Stimulated activated CD4-positive, alpha-beta T cell treated with anti-CD3 and anti-CD28 coated beads, Interleukin-12 subunit alpha, Interleukin-12 subunit beta, amount 100 ng/mL, for 4 hours (primary cell): ENCODE results near the gene ATG7.

ENCODE experiments used
- DNase-seq: peaks from one replicate; pipeline ENCODE4 v3.0.0-alpha.2; 2020

ATG7 gene

GRCh38 chr3:11271986-11272904 is at the start of gene ATG7:
TSS of gene ATG7 (plus strand) at chr3:11272397. CDS start at chr3:11298696, 26,299 bp downstream.
- peak; percentile 96 for DNase-seq

- DNase-seq = no peak
These were observed 48.2 kb upstream of the ATG7 start for GRCh38 chr3:11224010-11224409.

- no peak for DNase-seq
These were observed 47.3 kb upstream of the ATG7 start for GRCh38 chr3:11224870-11225229.

GRCh38 chr3:11226042-11226370 is 46.2 kb upstream of the ATG7 start:
- no peak for DNase-seq

- no peak for DNase-seq
These were observed 44.2 kb upstream of the ATG7 start for GRCh38 chr3:11228041-11228440.

GRCh38 chr3:11230125-11230524 is 42.1 kb upstream of the ATG7 start:
- DNase-seq = no peak

- no peak for DNase-seq
These were observed 41.4 kb upstream of the ATG7 start for GRCh38 chr3:11230832-11231231.

- DNase-seq = no peak
These were observed 36.8 kb upstream of the ATG7 start for GRCh38 chr3:11235385-11235784.

- DNase-seq = peak; percentile 78
These were observed 35.4 kb upstream of the ATG7 start for GRCh38 chr3:11236588-11237461.

GRCh38 chr3:11238060-11238459 is 34.1 kb upstream of the ATG7 start:
- no peak for DNase-seq

- no peak for DNase-seq
These were observed 33.3 kb upstream of the ATG7 start for GRCh38 chr3:11238880-11239279.

- DNase-seq = no peak
These were observed 32.4 kb upstream of the ATG7 start for GRCh38 chr3:11239796-11240195.

- peak; percentile 8 for DNase-seq
These were observed 31.7 kb upstream of the ATG7 start for GRCh38 chr3:11240496-11240895.

GRCh38 chr3:11244121-11244677 is 28.0 kb upstream of the ATG7 start:
- no peak for DNase-seq

- DNase-seq = no peak
These were observed 26.9 kb upstream of the ATG7 start for GRCh38 chr3:11245276-11245675.

GRCh38 chr3:11245827-11246662 is 26.2 kb upstream of the ATG7 start:
- DNase-seq = no peak

GRCh38 chr3:11246663-11246970 is 25.6 kb upstream of the ATG7 start:
- no peak for DNase-seq

GRCh38 chr3:11247362-11247761 is 24.8 kb upstream of the ATG7 start:
- DNase-seq = no peak

GRCh38 chr3:11248596-11248995 is 23.6 kb upstream of the ATG7 start:
- DNase-seq = no peak

GRCh38 chr3:11250902-11251806 is 21.0 kb upstream of the ATG7 start:
- DNase-seq = no peak

- no peak for DNase-seq
These were observed 20.4 kb upstream of the ATG7 start for GRCh38 chr3:11251807-11252176.

GRCh38 chr3:11254876-11255275 is 17.3 kb upstream of the ATG7 start:
- no peak for DNase-seq
